ENCODE results near the gene GADD45B. TPM values are rescaled to one million over a fixed set of nuclear protein-coding genes. Genes with fewer than 3 reads are reported as not detected.

The GADD45B gene
- total RNA-seq, 4 donors from 2014 or later: 52.5 to 134 (median 68.7) TPM

- DNase-seq (ENCODE audit: low spot score in 2 of 2): no peak
- H3K9me3 ChIP-seq: no peaks in the 10 kb centered on the region
- H3K4me3 ChIP-seq: no peak overlapping the region
- no peak overlapping the region for H3K27ac ChIP-seq
- peaks cover 2% of the 10 kb centered on the region for H3K4me1 ChIP-seq
- peaks cover 52% of the 10 kb centered on the region for H3K36me3 ChIP-seq
- 91% methylated on average over 20 of the region's 30 CpGs for WGBS
- no peak for TF ChIP-seq CTCF (IDR thresholded peaks at IDR 0.05)
- TF ChIP-seq POLR2AphosphoS5 (IDR thresholded peaks at IDR 0.05): no peak
- no peak for TF ChIP-seq EP300 (IDR thresholded peaks at IDR 0.05)
- no peak for TF ChIP-seq POLR2A (IDR thresholded peaks at IDR 0.05)
- no peaks in the 10 kb centered on the region for H3K27me3 ChIP-seq
Measured at GRCh38 chr19:2433854-2434253, 42.1 kb upstream of the GADD45B start.

GRCh38 chr19:2434267-2434666, 41.7 kb upstream of the GADD45B start:
- H3K27ac ChIP-seq: no peak overlapping the region

GRCh38 chr19:2434721-2435265, 41.1 kb upstream of the GADD45B start:
- Histone ChIP-seq H3K4me3 (no peak overlapping the region), H3K4me1 (no peaks in the 10 kb centered on the region)
- 95% methylated on average over 18 of the region's 42 CpGs for WGBS

More at GRCh38 chr19:2434267-2434666, 41.7 kb upstream of the GADD45B start:
- Histone ChIP-seq H3K4me3 (no peak overlapping the region), H3K27me3 (no peaks in the 10 kb centered on the region), H3K9me3 (no peaks in the 10 kb centered on the region), H3K4me1 (no peaks in the 10 kb centered on the region), H3K36me3 (peaks cover 52% of the 10 kb centered on the region)
- WGBS: 98% methylated on average over 16 of the region's 22 CpGs
- TF ChIP-seq CTCF (IDR thresholded peaks at IDR 0.05): no peak
- TF ChIP-seq POLR2AphosphoS5 (IDR thresholded peaks at IDR 0.05): no peak
- no peak for TF ChIP-seq POLR2A (IDR thresholded peaks at IDR 0.05)
- no peak for TF ChIP-seq EP300 (IDR thresholded peaks at IDR 0.05)
- DNase-seq (ENCODE audit: low spot score in 2 of 2): no peak

GRCh38 chr19:2436384-2436783, 39.5 kb upstream of the GADD45B start:
- H3K27ac ChIP-seq: no peak overlapping the region
- TF ChIP-seq POLR2AphosphoS5 (IDR thresholded peaks at IDR 0.05) (no peak), EP300 (IDR thresholded peaks at IDR 0.05) (no peak), CTCF (IDR thresholded peaks at IDR 0.05) (no peak), POLR2A (IDR thresholded peaks at IDR 0.05) (no peak)
- DNase-seq (ENCODE audit: low spot score in 2 of 2): no peak
- H3K9me3 ChIP-seq: no peaks in the 10 kb centered on the region
- no peaks in the 10 kb centered on the region for H3K27me3 ChIP-seq
- WGBS: 93% methylated on average over 39 of the region's 39 CpGs
- H3K36me3 ChIP-seq: peaks cover 42% of the 10 kb centered on the region
- no peaks in the 10 kb centered on the region for H3K4me1 ChIP-seq
- H3K4me3 ChIP-seq: no peak overlapping the region

More at GRCh38 chr19:2434721-2435265, 41.1 kb upstream of the GADD45B start:
- no peak overlapping the region for H3K27ac ChIP-seq
- H3K9me3 ChIP-seq: no peaks in the 10 kb centered on the region
- no peak for DNase-seq (ENCODE audit: low spot score in 2 of 2)
- H3K27me3 ChIP-seq: no peaks in the 10 kb centered on the region
- peaks cover 52% of the 10 kb centered on the region for H3K36me3 ChIP-seq
- TF ChIP-seq CTCF (IDR thresholded peaks at IDR 0.05) (no peak), POLR2AphosphoS5 (IDR thresholded peaks at IDR 0.05) (no peak), POLR2A (IDR thresholded peaks at IDR 0.05) (no peak), EP300 (IDR thresholded peaks at IDR 0.05) (no peak)

GRCh38 chr19:2436926-2437325, 39.0 kb upstream of the GADD45B start:
- Histone ChIP-seq H3K36me3 (peaks cover 40% of the 10 kb centered on the region), H3K27ac (no peak overlapping the region), H3K4me1 (no peaks in the 10 kb centered on the region), H3K4me3 (no peak overlapping the region), H3K9me3 (no peaks in the 10 kb centered on the region), H3K27me3 (no peaks in the 10 kb centered on the region)
- no peak for DNase-seq (ENCODE audit: low spot score in 2 of 2)
- 98% methylated on average over 5 of the region's 15 CpGs for WGBS
- TF ChIP-seq POLR2A (IDR thresholded peaks at IDR 0.05) (no peak), EP300 (IDR thresholded peaks at IDR 0.05) (no peak), POLR2AphosphoS5 (IDR thresholded peaks at IDR 0.05) (no peak), CTCF (IDR thresholded peaks at IDR 0.05) (no peak)

All from suprapubic skin (tissue), 4 donors.